Neural cell (in vitro differentiated cells): ENCODE results near the gene TMEM244. TPM values are rescaled to one million over a fixed set of nuclear protein-coding genes. Genes with fewer than 3 reads are reported as not detected.

ENCODE experiments used
- H2AFZ ChIP-seq: fragments of 200-600, 300-800 bp; sonication (generic), shearing (Covaris generic); 2 replicates; pipeline ENCODE4 v1.6.0; 2014; ENCODE audit warnings: low read depth, mild to moderate bottlenecking, antibody characterized with exemption, low read length, moderate library complexity
- H3F3A ChIP-seq: fragments of 200-600 bp; shearing (Covaris generic); 2 replicates; pipeline ENCODE4 v1.6.1; 2016; ENCODE audit warnings: mild to moderate bottlenecking, moderate library complexity, mixed read lengths, antibody characterized with exemption, low read length; ENCODE audit not compliant: insufficient read depth, poor library complexity, severe bottlenecking
- H3K27ac ChIP-seq: fragments of 200-600, 300-800 bp; sonication (generic), shearing (Covaris generic); 2 replicates; pipeline ENCODE4 v1.5.1; 2014; ENCODE audit warnings: mild to moderate bottlenecking, low read length, moderate library complexity
- H3K27me3 ChIP-seq: fragments of 300-800, 200-600 bp; sonication (generic), shearing (Covaris generic); 2 replicates; pipeline ENCODE4 v1.6.0; 2014; ENCODE audit warnings: mild to moderate bottlenecking, low read depth, low read length, moderate library complexity; ENCODE audit not compliant: insufficient read depth
- H3K36me3 ChIP-seq: fragments of 300-800, 200-600 bp; sonication (generic), shearing (Covaris generic); 2 replicates; pipeline ENCODE4 v1.5.1; 2014; ENCODE audit warnings: mild to moderate bottlenecking, antibody characterized with exemption, low read length, moderate library complexity; ENCODE audit not compliant: insufficient read depth
- H3K4me2 ChIP-seq: fragments of 300-800, 200-600 bp; sonication (generic), shearing (Covaris generic); 2 replicates; pipeline ENCODE4 v1.6.0; 2014; ENCODE audit warnings: mild to moderate bottlenecking, low read length
- H3K4me3 ChIP-seq: fragments of 300-800, 200-600 bp; sonication (generic), shearing (Covaris generic); 2 replicates; pipeline ENCODE4 v1.5.1; 2014; ENCODE audit warnings: mild to moderate bottlenecking, low read length, moderate library complexity
- H3K79me2 ChIP-seq: fragments of 200-600 bp; shearing (Covaris generic); replicated peaks from 2 replicates; pipeline ENCODE4 v1.6.0; 2014; ENCODE audit warnings: mild to moderate bottlenecking, low read length, moderate library complexity; ENCODE audit not compliant: insufficient read depth
- H3K9ac ChIP-seq: fragments of 300-800, 200-600 bp; sonication (generic), shearing (Covaris generic); 2 replicates; pipeline ENCODE4 v1.6.1; 2016; ENCODE audit warnings: mild to moderate bottlenecking, low read length, mixed read lengths
- H3K9me2 ChIP-seq: fragments of 200-600 bp; shearing (Covaris generic); 2 replicates; pipeline ENCODE4 v1.6.1; 2016; ENCODE audit warnings: mild to moderate bottlenecking, low read length, mixed read lengths; ENCODE audit not compliant: insufficient read depth
- H3K9me3 ChIP-seq: fragments of 200-600, 300-800 bp; sonication (generic), shearing (Covaris generic); 2 replicates; pipeline ENCODE4 v1.6.1; 2016; ENCODE audit warnings: mild to moderate bottlenecking, mixed run types, low read length, moderate library complexity, mixed read lengths
- H4K20me1 ChIP-seq: fragments of 200-600 bp; shearing (Covaris generic); 2 replicates; pipeline ENCODE4 v1.6.1; 2016; ENCODE audit warnings: mild to moderate bottlenecking, mixed run types; ENCODE audit not compliant: insufficient read depth
- EP300 ChIP-seq: fragments of 450-650 bp; conservative IDR thresholded peaks from 2 replicates; pipeline ENCODE4 v1.6.1; 2014; ENCODE audit warnings: antibody characterized with exemption, mild to moderate bottlenecking, moderate library complexity; ENCODE audit not compliant: poor library complexity, severe bottlenecking
- EZH2 ChIP-seq: fragments of 200-600, 300-800 bp; shearing (Covaris generic), sonication (generic); IDR thresholded peaks from 2 replicates; pipeline ENCODE4 v1.6.1; 2014; ENCODE audit warnings: antibody characterized with exemption, low read length, borderline replicate concordance, mild to moderate bottlenecking; ENCODE audit not compliant: insufficient read depth, poor library complexity, severe bottlenecking
- MXI1 ChIP-seq: fragments of 450-650 bp; conservative IDR thresholded peaks from 2 replicates; pipeline ENCODE4 v1.6.1; 2014; ENCODE audit warnings: antibody characterized with exemption, mild to moderate bottlenecking; ENCODE audit not compliant: poor library complexity, severe bottlenecking
- POLR2AphosphoS5 ChIP-seq: IDR thresholded peaks from 2 replicates; pipeline ENCODE4 v1.6.1; 2012
- RAD21 ChIP-seq: fragments of 450-650 bp; conservative IDR thresholded peaks from 2 replicates; pipeline ENCODE4 v1.6.1; 2014; ENCODE audit warnings: antibody characterized with exemption, mild to moderate bottlenecking, moderate library complexity
- REST ChIP-seq: IDR thresholded peaks from 2 replicates; pipeline ENCODE4 v1.6.1; 2012; ENCODE audit warnings: borderline replicate concordance
- SMC3 ChIP-seq: fragments of 450-650 bp; conservative IDR thresholded peaks from 2 replicates; pipeline ENCODE4 v1.6.1; 2014; ENCODE audit warnings: antibody characterized with exemption, mild to moderate bottlenecking, moderate library complexity; ENCODE audit not compliant: poor library complexity
- TAF1 ChIP-seq: IDR thresholded peaks from 2 replicates; pipeline ENCODE4 v1.6.1; 2012; ENCODE audit warnings: low read depth
- polyA plus RNA-seq: library from polyadenylated mRNA; depleted of rRNA; stranded (reverse); fragments of >200 nt; gene quantifications from 2 replicates; pipeline ENCODE4 v1.2.3, GENCODE V29; 2014
- TF ChIP-seq, protein P1 (sequence below): fragments of 450-650 bp; IDR thresholded peaks from 2 replicates; pipeline ENCODE4 v1.5.1; 2014; ENCODE audit warnings: antibody characterized with exemption, mild to moderate bottlenecking, moderate library complexity; ENCODE audit not compliant: poor library complexity, severe bottlenecking

TMEM244 gene
- polyA plus RNA-seq, 1 donor from 2014 or later, result not detected

GRCh38 chr6:129859524-129859923, 1.6 kb downstream of the TMEM244 start:
- Histone ChIP-seq H3K79me2 (no peaks in the 10 kb centered on the region), H3K27me3 (no peaks in the 10 kb centered on the region), H3K4me3 (no peak overlapping the region), H3K27ac (no peak overlapping the region), H3K4me2 (no peak overlapping the region), H3K9me3 (no peaks in the 10 kb centered on the region), H4K20me1 (no peaks in the 10 kb centered on the region), H2AFZ (no peak overlapping the region), H3K9me2 (no peaks in the 10 kb centered on the region), H3K9ac (no peak overlapping the region), H3K36me3 (no peaks in the 10 kb centered on the region), H3F3A (no peaks in the 10 kb centered on the region)
- TF ChIP-seq SMC3 (no peak), MXI1 (no peak), EP300 (no peak), REST (no peak), EZH2 (no peak), POLR2AphosphoS5 (no peak), RAD21 (no peak), TAF1 (no peak)
- TF ChIP-seq, protein P1, sequence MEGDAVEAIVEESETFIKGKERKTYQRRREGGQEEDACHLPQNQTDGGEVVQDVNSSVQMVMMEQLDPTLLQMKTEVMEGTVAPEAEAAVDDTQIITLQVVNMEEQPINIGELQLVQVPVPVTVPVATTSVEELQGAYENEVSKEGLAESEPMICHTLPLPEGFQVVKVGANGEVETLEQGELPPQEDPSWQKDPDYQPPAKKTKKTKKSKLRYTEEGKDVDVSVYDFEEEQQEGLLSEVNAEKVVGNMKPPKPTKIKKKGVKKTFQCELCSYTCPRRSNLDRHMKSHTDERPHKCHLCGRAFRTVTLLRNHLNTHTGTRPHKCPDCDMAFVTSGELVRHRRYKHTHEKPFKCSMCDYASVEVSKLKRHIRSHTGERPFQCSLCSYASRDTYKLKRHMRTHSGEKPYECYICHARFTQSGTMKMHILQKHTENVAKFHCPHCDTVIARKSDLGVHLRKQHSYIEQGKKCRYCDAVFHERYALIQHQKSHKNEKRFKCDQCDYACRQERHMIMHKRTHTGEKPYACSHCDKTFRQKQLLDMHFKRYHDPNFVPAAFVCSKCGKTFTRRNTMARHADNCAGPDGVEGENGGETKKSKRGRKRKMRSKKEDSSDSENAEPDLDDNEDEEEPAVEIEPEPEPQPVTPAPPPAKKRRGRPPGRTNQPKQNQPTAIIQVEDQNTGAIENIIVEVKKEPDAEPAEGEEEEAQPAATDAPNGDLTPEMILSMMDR, result no peak

DNA sequence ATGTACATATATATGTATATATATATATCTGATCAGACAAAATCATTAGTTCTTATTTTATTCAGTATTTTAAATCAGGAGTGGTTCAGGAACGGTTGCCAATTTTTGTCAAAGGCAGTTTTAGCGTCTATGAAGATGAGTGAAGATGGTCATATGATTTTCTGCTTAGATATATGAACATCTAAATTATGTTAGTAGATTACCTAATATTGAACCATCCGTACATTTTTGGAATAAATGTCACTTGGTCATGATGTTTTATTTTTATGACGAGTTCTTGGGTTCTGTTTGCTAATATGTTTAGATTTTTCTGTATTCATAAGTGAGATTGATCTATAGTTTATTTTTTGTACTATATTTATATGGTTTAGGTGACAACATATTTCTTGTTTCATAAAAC, 3.3 kb downstream of the TMEM244 start:
- Histone ChIP-seq H3K9ac (no peak overlapping the region), H4K20me1 (no peaks in the 10 kb centered on the region), H3K9me2 (no peaks in the 10 kb centered on the region), H3K36me3 (no peaks in the 10 kb centered on the region), H3F3A (no peaks in the 10 kb centered on the region), H3K4me3 (no peak overlapping the region), H3K79me2 (no peaks in the 10 kb centered on the region), H3K27me3 (no peaks in the 10 kb centered on the region), H3K9me3 (no peaks in the 10 kb centered on the region), H3K4me2 (no peak overlapping the region), H3K27ac (no peak overlapping the region), H2AFZ (no peak overlapping the region)
- no peak for TF ChIP-seq RAD21
- TF ChIP-seq REST, result no peak
- TF ChIP-seq, protein P1, result no peak
- no peak for TF ChIP-seq POLR2AphosphoS5
- no peak for TF ChIP-seq MXI1
- TF ChIP-seq TAF1, result no peak
- TF ChIP-seq SMC3, result no peak
- no peak for TF ChIP-seq EZH2
- TF ChIP-seq EP300, result no peak
